GM12878 (cell line): ENCODE measurements around the gene MCM9. TPM values are rescaled to one million over a fixed set of nuclear protein-coding genes. Genes with fewer than 3 reads are reported as not detected.

Experiments used
- ATF3 ChIP-seq: IDR thresholded peaks from 2 replicates; pipeline ENCODE4 v1.6.1; 2011; ENCODE audit warnings: low read depth, mild to moderate bottlenecking, low read length, moderate library complexity, borderline replicate concordance; ENCODE audit errors: extremely low read depth
- ATF7 ChIP-seq: fragments of 450-650 bp; IDR thresholded peaks from 2 replicates; pipeline ENCODE4 v1.6.1; 2016; ENCODE audit warnings: low read depth, mild to moderate bottlenecking
- CEBPB ChIP-seq, 2 experiments: fragments of 150-350 bp in 1 of 2; IDR thresholded peaks; 2 replicates each; pipeline ENCODE4 v1.6.1; 2012 to 2014; ENCODE audit warnings: low read depth in 2 of 2, low read length in 2 of 2, borderline replicate concordance in 1 of 2, inconsistent platforms in 1 of 2
- DPF2 ChIP-seq: fragments of 450-650 bp; IDR thresholded peaks from 2 replicates; pipeline ENCODE4 v1.6.1; 2017; ENCODE audit warnings: mild to moderate bottlenecking
- EED ChIP-seq: sonication (generic); IDR thresholded peaks from 2 replicates; pipeline ENCODE4 v1.6.1; 2016; ENCODE audit warnings: antibody characterized with exemption, low read depth
- FOXM1 ChIP-seq: IDR thresholded peaks from 2 replicates; pipeline ENCODE4 v1.6.1; 2012; ENCODE audit warnings: low read depth, mild to moderate bottlenecking, inconsistent platforms, low read length, moderate library complexity
- LARP7 ChIP-seq: fragments of 450-650 bp; IDR thresholded peaks from 2 replicates; pipeline ENCODE4 v1.6.1; 2017; ENCODE audit warnings: mild to moderate bottlenecking
- MAX ChIP-seq: IDR thresholded peaks from 2 replicates; pipeline ENCODE4 v1.6.1; 2012; ENCODE audit warnings: low read depth, low read length, improper control_type of control experiment
- NFYA ChIP-seq: IDR thresholded peaks from 2 replicates; pipeline ENCODE4 v1.6.1; 2011; ENCODE audit warnings: low read depth, mild to moderate bottlenecking, low read length, improper control_type of control experiment, borderline replicate concordance
- NR2C1 ChIP-seq: fragments of 450-650 bp; IDR thresholded peaks from 2 replicates; pipeline ENCODE4 v1.6.1; 2017; ENCODE audit warnings: antibody characterized with exemption, mild to moderate bottlenecking, moderate library complexity
- NR2F1 ChIP-seq: fragments of 450-650 bp; conservative IDR thresholded peaks from 2 replicates; pipeline ENCODE4 v1.6.1; 2017; ENCODE audit warnings: mild to moderate bottlenecking
- POU2F2 ChIP-seq: IDR thresholded peaks from 3 replicates; pipeline ENCODE4 v1.6.1; 2011; ENCODE audit warnings: low read depth, mild to moderate bottlenecking, low read length, borderline replicate concordance
- RBBP5 ChIP-seq: fragments of 200-600 bp; sonication (generic); conservative IDR thresholded peaks from 2 replicates; pipeline ENCODE4 v1.6.1; 2016
- RFX5 ChIP-seq: IDR thresholded peaks from 2 replicates; pipeline ENCODE4 v1.6.1; 2011; ENCODE audit warnings: low read depth, low read length, improper control_type of control experiment
- SIN3A ChIP-seq: IDR thresholded peaks from 2 replicates; pipeline ENCODE4 v1.6.1; 2012; ENCODE audit warnings: low read depth, low read length, improper control_type of control experiment
- SMC3 ChIP-seq: IDR thresholded peaks from 2 replicates; pipeline ENCODE4 v1.6.1; 2011; ENCODE audit warnings: low read length, improper control_type of control experiment, borderline replicate concordance
- SPI1 ChIP-seq: IDR thresholded peaks from 2 replicates; pipeline ENCODE4 v1.6.1; 2011; ENCODE audit warnings: low read depth, mild to moderate bottlenecking, low read length, moderate library complexity, borderline replicate concordance; ENCODE audit not compliant: insufficient read depth
- SREBF2 ChIP-seq: IDR thresholded peaks from 2 replicates; pipeline ENCODE4 v1.6.1; 2012; ENCODE audit warnings: mild to moderate bottlenecking, low read length
- TAF1 ChIP-seq: IDR thresholded peaks from 2 replicates; pipeline ENCODE4 v1.6.1; 2011; ENCODE audit warnings: mild to moderate bottlenecking, low read depth, low read length, borderline replicate concordance
- TBL1XR1 ChIP-seq: IDR thresholded peaks from 2 replicates; pipeline ENCODE4 v1.6.1; 2012; ENCODE audit warnings: low read depth, low read length, improper control_type of control experiment
- ZNF592 ChIP-seq: fragments of 450-650 bp; IDR thresholded peaks from 2 replicates; pipeline ENCODE4 v1.6.1; 2017; ENCODE audit warnings: mild to moderate bottlenecking, moderate library complexity
- ZNF687 ChIP-seq: fragments of 450-650 bp; IDR thresholded peaks from 2 replicates; pipeline ENCODE4 v1.6.1; 2017; ENCODE audit warnings: mild to moderate bottlenecking, moderate library complexity
- polyA plus RNA-seq, 11 experiments: library from polyadenylated mRNA; depleted of rRNA in 4 of 11; unstranded in 6 of 11; stranded (reverse) in 5 of 11; fragments of >200 nt; fragmentation: Nextera tagmentation in 4 of 11; fragmentation: Illumina TruSeq in 1 of 11; extraction: Ambion mirVana in 4 of 11; extraction: Trizol in 1 of 11; gene quantifications; 1 replicate in 1 of 11; 2 replicates in 10 of 11; pipeline versions ENCODE4 v1.2.1 to v1.2.3, GENCODE V29; 2011 to 2016; ENCODE audit warnings: inconsistent platforms in 2 of 11, missing spikeins in 2 of 11, low read depth in 1 of 11
- total RNA-seq, 4 experiments: library from RNA; depleted of rRNA in 3 of 4; stranded (reverse); fragments of >200 nt in 3 of 4; fragmentation: Illumina TruSeq in 1 of 4; extraction: Trizol in 1 of 4; gene quantifications; 2 replicates each; pipeline versions ENCODE4 v1.2.1 to v1.2.3, GENCODE V29; 2013 to 2021

Gene MCM9
- total and polyA plus RNA-seq, 10 of the 15 experiments (the other 5 are each of a cell fraction or from before 2014, with no cell fraction given): 3.4 to 18.5 (median 9.7) TPM

- TF ChIP-seq DPF2 (no peak; the same call in 1 of the 2 replicates), RBBP5 (no peak), ATF3 (no peak), ATF7 (no peak), FOXM1 (peak; percentile 75), MAX (no peak; the same call in 1 of the 2 replicates), NR2F1 (no peak), ZNF687 (no peak), SREBF2 (no peak), LARP7 (no peak), NFYA (no peak), TAF1 (peak; percentile 77; the same call in 1 of the 2 replicates), SPI1 (no peak), POU2F2 (peak; percentile 62; the same call in 1 of the 3 replicates), EED (peak; percentile 69; the same call in 1 of the 2 replicates), ZNF592 (no peak), CEBPB (IDR thresholded peaks at IDR 0.05; ENCODE audit: borderline replicate concordance in 1 of 2, low read depth in 2 of 2, low read length in 2 of 2) (no peak), NR2C1 (no peak; the same call in 1 of the 2 replicates), TBL1XR1 (no peak), RFX5 (no peak), SMC3 (peak; percentile 17; the same call in 1 of the 2 replicates), SIN3A (no peak; the same call in 1 of the 2 replicates)
Observed at GRCh38 chr6:118893807-118894424, 41.0 kb downstream of the MCM9 start, which contains the start of gene ASF1A (continued).
